NCI-H748 (cell line): Measurements from ENCODE around the gene MASP2.
"Not testable (repeated sequence)": the region's sequence is repeated elsewhere in the genome, so short reads cannot be mapped to it uniquely, and the experiment has no call there.

ENCODE experiments used
- DNase-seq: peaks from one replicate; lab custom pipeline; 2025; ENCODE audit not compliant: unreplicated experiment; lab: John Stamatoyannopoulos, UW

The MASP2 gene

GRCh38 chr1:10992004-10992403 is 55.0 kb downstream of the MASP2 start:
- DNase-seq, result not testable (repeated sequence)

GRCh38 chr1:10990828-10991227 is 56.2 kb downstream of the MASP2 start:
- no peak for DNase-seq

GRCh38 chr1:10989920-10990516 is 57.0 kb downstream of the MASP2 start:
- peak; percentile 3 for DNase-seq

- no peak for DNase-seq
These were observed 57.9 kb downstream of the MASP2 start for GRCh38 chr1:10989095-10989494.

- DNase-seq, result no peak
These were observed 59.1 kb downstream of the MASP2 start for GRCh38 chr1:10987840-10988417.

GRCh38 chr1:10986525-10986890 is 60.5 kb downstream of the MASP2 start:
- DNase-seq, result no peak

- no peak for DNase-seq
These were observed 66.0 kb downstream of the MASP2 start for GRCh38 chr1:10980841-10981727.

- DNase-seq, result no peak
These were observed 66.9 kb downstream of the MASP2 start for GRCh38 chr1:10980094-10980577.

- peak; percentile 17 for DNase-seq
These were observed 67.5 kb downstream of the MASP2 start for GRCh38 chr1:10979483-10979920.

- no peak for DNase-seq
These were observed 68.3 kb downstream of the MASP2 start for GRCh38 chr1:10978719-10979118.
